GM18870 (cell line): ENCODE measurements around the gene TDRD15.
"Not testable (repeated sequence)": the region's sequence is repeated elsewhere in the genome, so short reads cannot be mapped to it uniquely, and the experiment has no call there.

ENCODE experiments used
- ATAC-seq: cut with Tn5 transposase; IDR thresholded peaks from one replicate; pipeline ENCODE4 v1.9.1; 2021; ENCODE audit warnings: moderate library complexity; ENCODE audit not compliant: unreplicated experiment

TDRD15 gene

DNA sequence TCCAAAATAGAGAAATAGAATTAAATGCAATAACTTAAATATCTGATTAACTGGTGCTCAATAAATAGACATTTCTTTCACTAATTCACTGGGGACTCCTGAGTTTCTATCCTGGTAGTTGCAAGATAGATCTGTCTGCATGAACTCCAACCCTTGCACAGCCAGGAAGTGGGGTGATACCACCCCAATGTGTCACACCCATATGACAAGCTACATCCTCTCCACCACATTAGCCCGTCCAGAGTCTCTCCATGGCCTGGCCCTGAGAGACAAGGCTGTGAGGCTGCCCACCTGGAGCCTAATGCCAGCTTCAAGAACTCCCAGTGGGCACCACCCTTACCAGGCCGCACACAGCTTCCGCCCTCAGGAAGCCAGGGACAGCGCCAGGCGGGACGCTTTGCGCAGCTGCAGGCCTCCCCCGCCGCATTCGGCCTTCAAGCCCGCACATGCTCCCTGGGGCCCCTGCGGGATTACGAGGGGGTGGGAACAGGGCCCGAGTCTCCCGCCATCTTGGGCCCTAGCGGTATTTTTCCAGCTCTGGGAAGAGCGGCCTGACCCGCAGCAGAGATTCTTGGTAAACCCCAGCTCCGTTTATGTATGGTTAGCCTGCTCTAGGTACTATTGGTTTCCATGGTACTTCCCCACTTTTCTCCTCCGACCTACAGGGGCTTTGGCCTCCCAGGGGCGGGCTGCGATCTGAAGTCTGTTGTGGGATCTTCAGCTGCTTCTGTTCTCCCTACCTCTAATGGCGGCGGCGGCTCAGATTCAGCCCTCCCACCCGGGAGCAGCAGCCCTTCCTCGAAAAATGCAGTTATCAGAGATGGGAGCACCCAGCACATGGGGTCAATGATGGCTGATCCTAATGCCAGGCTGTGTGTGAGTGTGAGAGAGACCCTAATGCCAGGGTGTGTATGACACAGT lies at the start of gene TDRD15:
TSS of gene TDRD15 (plus strand) at position 496 of the 921 bp plus-strand sequence. CDS start 13,500 bp downstream, outside the sequence.
- ATAC-seq: no peak

DNA sequence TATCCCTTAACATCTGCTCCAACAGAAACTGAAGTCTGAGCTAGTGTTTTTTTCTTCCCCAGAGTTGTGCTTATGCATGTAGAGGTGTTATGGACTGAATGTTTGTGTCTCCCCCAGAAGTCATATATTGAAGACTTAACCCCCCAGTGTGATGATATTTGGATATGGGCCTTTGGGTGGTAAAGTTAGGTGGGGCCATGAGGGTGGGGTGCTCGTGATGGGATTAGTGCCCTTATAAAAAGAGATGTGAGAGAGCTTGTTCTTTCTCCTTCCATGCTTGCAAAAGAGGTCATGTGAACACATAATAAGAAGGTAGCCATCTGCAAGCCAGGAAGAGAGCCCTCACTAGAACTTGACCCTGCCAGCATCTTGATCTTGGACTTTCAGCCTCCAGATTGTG lies 45.5 kb upstream of the TDRD15 start:
- ATAC-seq: no peak

- no peak for ATAC-seq
These were observed 40.3 kb upstream of the TDRD15 start for GRCh38 chr2:21083482-21083881.

DNA sequence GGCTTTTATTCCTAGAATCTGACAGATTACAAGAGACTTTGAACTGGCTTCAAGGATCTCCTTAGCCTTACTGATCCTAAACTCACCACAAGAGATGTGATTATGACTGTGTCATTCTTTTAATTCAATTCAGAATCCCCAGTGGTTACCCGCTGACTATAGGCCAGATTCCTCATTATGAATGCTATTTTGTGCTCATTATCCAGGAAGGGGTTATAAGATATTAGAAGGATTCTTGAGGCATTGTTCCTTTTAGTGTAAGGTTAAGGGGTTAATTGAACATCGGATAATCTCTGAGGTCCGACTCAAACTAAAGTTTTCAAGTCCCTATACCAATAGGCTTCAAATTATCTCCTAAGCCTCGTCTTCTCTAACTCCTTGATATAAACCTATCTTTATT lies 39.4 kb upstream of the TDRD15 start:
- ATAC-seq: no peak

DNA sequence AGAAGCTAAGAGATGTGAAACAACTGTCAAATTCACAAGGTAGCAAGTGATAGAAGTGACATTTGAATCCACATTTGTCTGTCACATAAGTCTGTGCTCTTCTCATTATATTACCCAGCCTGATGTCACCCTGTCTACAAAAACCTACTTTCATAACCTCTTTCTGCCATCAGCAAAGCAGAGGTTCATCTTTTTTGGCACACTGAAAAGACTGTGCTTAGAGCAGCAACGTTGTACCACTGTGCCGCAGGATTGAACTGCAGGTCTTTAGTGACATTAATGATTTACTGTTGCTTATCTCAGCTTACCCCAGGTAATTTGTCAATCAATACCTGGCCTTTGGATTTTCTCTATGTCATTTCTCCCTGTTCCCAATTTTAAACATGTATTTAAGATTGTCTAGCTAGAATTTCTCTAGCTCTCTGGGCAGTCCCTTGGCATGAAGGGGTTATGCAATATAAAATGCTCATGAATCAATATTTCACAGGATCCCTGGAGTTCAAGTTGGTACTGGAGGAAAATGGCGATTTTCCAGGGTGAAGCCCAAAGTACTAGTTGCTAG lies 31.4 kb upstream of the TDRD15 start:
- no peak for ATAC-seq

GRCh38 chr2:21095178-21095577 lies 28.6 kb upstream of the TDRD15 start:
- no peak for ATAC-seq

- no peak for ATAC-seq
These were observed 28.1 kb upstream of the TDRD15 start for GRCh38 chr2:21095714-21096113.

- no peak for ATAC-seq
These were observed 27.3 kb upstream of the TDRD15 start for GRCh38 chr2:21096458-21096857.

GRCh38 chr2:21097331-21097730 lies 26.4 kb upstream of the TDRD15 start:
- no peak for ATAC-seq

DNA sequence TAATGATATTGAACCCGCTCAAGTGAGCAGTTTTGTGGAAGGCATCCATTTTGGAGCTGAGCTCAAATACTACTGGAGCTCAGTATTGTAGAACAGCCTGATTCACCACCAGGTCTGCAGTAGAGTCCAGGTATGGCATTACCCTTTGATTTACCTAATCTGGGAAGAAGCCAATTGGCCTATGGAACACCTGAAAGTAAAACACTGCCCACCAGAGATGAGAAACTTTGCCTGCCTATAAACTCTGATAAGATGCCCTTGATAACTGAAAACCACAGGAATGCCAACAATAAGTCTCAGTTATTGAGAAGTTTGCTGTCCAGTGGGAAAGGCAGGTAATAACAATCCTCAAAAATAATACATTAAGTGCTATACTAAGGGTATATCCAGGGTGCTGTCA lies 25.5 kb upstream of the TDRD15 start:
- no peak for ATAC-seq

- no peak for ATAC-seq
These were observed 24.4 kb upstream of the TDRD15 start for GRCh38 chr2:21099281-21099907.

GRCh38 chr2:21101514-21102155 lies 22.1 kb upstream of the TDRD15 start:
- not testable (repeated sequence) for ATAC-seq

DNA sequence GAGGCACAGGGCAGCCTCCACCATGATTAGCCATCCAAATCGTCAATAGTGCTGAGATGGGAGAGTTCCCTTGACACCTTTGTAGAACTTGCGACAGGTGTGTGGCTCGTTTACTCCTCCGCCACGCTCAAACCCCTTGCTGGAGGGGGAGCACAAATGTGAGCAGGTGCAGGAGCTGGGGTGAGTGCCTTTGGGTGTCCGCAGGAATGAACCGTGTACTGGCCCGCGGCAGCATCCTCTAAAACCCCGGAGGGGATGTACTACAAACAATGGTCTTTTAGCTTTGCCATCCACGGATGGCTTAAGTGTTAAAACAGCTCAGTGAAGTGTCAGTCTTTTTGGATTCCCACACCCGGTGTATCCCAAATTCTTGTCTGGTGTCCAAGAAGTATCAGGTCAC lies 21.4 kb upstream of the TDRD15 start:
- ATAC-seq: no peak

DNA sequence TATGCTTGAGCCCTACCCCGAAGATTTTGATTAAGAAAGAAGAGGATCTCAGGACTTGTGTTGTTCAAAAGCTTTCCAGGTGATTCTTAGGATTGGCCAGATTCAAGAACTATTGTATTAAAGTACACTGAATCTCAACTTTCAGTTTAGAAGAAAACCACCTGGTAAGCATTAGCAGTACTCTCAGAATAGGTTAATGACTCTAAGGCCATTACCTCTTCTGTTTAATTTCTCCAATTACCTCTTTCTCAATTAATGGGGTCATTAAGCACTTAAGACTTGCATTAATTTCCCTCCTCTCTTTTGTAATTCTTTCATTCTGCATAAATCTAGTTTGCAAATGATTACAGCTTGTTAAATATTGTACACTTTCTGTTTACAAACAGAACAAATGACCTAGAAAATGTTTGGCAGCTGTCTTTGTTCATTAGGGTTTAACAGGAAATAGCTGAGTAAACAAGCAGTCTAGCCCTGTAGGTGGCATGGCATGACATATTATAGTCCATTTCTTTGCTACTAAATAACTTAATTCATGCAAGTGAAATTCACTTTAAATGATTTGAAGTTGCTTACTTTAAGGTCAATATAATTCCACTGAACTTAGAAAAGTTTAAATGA lies 20.4 kb upstream of the TDRD15 start:
- no peak for ATAC-seq

DNA sequence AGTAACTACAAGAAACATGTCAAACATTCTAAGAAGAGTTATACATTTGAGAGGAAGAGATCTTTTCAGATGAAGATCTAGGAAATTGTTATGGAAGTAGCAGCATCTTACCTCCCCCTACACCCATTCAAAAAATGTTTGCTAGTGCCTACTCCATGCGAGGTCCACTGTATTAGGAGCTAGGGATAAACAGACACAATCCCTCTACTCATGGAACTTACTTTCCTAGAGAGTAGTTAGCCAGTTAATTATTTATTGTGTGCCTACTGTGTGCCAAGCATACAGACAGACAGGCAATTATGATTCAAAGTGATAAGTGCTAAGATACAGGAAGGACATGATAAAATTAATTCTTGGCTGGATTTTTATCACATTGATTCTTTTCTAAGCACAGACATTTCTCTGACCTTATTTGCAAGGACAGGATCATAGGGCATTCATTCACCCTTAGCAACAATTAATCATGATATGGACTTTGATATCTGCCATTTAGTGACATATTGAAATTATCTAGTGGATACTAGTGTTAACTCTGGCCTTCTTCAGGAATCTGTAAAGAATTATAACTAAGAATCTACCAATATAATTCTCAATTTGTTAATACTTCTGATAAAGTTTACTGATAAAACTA lies 19.6 kb upstream of the TDRD15 start:
- ATAC-seq: no peak

GRCh38 chr2:21111012-21111411 lies 12.8 kb upstream of the TDRD15 start:
- ATAC-seq: no peak

DNA sequence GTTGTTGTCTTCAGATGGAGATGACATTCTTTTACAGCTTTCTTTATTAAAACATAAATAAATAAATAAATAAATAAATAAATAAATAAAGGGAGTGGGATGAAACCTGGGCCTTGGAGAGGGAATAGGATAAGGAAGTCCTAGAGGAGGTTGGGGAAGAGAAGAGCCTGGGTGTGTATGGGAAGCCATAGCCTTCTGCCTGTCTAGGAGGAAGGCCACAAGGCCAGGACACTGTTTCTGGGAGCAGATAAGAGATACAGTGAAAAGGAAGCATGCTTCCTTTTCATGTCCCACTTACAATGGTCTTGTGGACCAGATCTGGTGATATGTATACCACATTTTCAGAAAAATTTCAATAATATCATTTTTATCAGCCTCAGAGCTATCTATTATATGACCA lies 6.1 kb upstream of the TDRD15 start:
- ATAC-seq: no peak

GRCh38 chr2:21118302-21118920 lies 5.4 kb upstream of the TDRD15 start:
- ATAC-seq: no peak

GRCh38 chr2:21131861-21132260 lies 8.1 kb downstream of the TDRD15 start:
- ATAC-seq: no peak

GRCh38 chr2:21135585-21135984 lies 11.8 kb downstream of the TDRD15 start:
- ATAC-seq: no peak
